Activated CD4-positive, alpha-beta T cell treated with anti-CD3 and anti-CD28 coated beads, Interleukin-2, Interleukin-6, amounts not matched to agents 100 ng/mL and 50 ng/mL, durations not matched to agents 16 hours and 8 hours (primary cell): Measurements from ENCODE around the gene RNF8.
A peak's percentile ranks its signal among the peaks of the same experiment; 100 is the strongest.

Source experiments
- DNase-seq: peaks from one replicate; pipeline ENCODE4 v3.0.0-alpha.2; 2020

RNF8 gene

GRCh38 chr6:37362101-37362828 is 8.5 kb downstream of the RNF8 start:
- DNase-seq: no peak

- DNase-seq: no peak
These were observed 12.0 kb downstream of the RNF8 start for GRCh38 chr6:37365791-37366190.

- no peak for DNase-seq
These were observed 13.1 kb downstream of the RNF8 start for GRCh38 chr6:37366910-37367309.

GRCh38 chr6:37368961-37369320 is 15.2 kb downstream of the RNF8 start:
- DNase-seq: no peak

DNA sequence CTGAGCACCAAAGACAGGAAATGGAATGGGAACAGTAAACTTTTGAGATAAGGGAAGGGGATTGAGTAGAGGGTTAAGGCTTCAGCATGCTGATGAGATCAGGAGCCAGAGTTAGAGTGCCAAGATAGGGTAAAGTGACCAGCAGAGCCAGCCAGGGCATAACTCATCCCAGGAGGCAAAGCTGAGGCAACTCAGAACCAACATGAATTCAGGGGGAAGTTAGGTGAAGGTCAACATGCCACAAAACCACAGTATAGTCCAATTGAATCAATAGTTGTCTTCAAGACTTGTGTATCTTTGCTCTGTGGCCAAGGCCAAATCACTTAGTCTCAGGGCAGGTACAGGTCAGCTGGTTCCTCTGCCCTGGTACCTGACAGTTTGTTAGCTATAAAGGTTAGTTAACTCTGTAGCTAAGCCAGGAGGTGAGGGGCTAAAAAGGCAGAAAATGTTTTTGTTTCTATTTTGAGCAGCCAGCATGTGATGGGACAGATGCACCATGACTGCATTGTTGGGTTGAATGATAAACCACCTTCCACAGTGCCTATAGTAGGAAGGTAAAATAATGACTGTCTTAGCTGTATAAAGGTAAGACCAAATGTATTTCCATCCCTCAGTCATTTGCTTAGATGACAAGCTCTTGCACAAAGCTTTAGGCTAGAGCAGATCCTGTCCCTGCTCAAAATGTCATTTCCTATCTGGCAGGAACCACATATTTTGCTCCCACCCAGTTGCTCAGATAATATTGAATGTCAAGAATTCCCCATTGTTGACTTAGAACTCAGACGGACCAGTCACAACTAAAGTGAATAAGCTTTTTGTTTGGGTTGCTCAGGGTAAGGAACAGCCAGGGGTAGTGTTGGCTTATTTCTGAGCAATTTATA is 15.8 kb downstream of the RNF8 start:
- DNase-seq: no peak

- DNase-seq: no peak
These were observed 17.6 kb downstream of the RNF8 start for GRCh38 chr6:37371154-37372083.

DNA sequence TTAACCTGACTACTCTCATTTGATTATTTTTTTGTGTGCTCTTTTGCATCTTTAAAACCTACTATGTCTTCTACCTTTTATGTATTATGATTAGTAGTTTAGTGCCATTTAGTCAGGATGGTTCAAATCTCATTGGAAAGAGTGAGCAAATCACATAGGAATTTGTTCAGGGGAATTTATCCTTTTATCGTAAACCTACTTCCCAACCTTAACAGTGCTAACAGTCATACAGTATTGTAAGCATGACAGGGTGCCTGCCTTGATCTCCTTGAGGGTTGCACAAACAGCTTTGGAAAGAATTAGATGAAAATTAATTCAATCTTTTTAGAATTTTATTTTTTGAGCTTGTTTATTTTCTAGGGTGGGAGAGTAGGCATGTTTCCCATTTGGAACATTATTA is 18.3 kb downstream of the RNF8 start:
- DNase-seq: no peak

DNA sequence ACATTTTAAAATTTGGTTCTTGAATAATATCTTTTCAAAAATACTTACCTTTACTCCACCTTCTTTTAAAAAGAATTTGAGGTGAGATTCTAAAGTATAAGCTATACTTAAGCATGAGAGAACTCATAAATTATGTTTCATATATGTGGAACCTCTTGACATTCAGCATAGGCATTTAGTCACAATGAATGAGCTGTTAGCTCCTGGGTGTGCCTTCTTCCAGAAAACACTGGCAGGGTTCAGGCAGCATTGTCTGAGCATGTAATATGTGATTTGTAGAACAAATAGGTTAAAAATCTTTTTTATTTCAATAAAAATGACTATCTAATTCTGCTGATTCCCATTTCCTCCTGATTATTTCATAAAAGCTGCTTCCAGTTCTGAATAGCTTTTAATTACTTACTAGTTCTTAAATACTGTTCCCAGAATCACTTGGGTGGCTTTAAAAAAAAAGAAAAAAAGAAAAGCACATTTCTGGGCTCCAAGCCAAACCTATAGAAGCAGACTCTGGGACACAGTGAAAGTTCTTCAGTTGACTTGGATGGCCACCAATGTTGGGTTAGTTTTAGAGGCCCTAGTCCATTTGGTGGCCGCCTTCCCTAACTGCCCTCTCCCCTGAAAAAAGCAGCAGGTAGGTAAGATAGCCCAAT is 20.2 kb downstream of the RNF8 start:
- DNase-seq: no peak

GRCh38 chr6:37375376-37375775 is 21.6 kb downstream of the RNF8 start:
- DNase-seq: no peak

DNA sequence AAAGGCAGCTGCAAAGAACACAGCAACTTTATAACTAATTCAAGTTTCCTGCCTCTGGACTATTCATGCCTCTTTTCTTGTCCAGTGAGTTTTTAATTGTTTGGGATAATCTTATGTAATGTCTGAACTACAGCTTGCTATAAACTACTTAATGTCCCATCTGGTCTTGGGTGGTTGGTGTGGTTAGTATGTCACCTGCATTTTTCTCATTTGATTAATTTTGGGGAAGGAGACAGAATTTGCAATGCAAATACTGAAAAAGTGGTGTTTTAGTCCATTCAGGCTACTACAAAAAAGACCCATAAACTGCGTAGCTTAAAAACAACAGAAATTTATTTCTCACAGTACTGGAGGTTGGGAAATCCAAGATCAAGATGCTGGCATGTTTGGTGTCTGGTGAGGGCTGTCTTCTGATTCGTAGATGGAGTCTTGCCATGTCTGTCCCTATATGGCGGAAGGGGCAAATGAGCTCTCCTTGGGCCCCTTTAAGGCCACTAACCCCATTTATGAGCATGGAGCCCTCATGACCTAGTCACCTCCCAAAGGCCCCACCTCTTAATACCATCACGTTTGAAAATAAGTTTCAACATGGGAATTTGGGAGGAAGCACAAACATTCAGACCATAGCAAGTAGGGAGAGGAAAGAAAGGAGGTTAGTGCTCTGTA is 22.4 kb downstream of the RNF8 start:
- no peak for DNase-seq

DNA sequence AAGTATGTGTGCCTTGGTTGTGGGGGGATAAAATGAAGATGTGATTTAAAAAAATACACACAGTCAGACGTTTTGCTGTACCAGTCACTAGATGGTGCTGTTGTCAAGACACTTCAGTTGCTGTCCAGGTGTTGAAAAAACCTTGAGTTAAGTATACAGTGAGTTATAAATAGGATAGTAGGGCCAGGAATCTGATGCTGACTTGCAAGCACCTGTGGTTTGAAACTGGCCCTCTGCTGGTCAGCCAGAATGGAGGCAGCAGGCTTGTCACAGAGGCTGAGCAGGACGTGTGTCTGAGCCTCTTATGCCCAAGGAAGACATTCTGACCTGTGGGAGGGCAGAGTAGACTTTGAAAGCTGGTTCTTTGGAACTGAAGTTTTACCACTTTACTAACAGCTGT is 27.8 kb downstream of the RNF8 start:
- peak; percentile 45 for DNase-seq

DNA sequence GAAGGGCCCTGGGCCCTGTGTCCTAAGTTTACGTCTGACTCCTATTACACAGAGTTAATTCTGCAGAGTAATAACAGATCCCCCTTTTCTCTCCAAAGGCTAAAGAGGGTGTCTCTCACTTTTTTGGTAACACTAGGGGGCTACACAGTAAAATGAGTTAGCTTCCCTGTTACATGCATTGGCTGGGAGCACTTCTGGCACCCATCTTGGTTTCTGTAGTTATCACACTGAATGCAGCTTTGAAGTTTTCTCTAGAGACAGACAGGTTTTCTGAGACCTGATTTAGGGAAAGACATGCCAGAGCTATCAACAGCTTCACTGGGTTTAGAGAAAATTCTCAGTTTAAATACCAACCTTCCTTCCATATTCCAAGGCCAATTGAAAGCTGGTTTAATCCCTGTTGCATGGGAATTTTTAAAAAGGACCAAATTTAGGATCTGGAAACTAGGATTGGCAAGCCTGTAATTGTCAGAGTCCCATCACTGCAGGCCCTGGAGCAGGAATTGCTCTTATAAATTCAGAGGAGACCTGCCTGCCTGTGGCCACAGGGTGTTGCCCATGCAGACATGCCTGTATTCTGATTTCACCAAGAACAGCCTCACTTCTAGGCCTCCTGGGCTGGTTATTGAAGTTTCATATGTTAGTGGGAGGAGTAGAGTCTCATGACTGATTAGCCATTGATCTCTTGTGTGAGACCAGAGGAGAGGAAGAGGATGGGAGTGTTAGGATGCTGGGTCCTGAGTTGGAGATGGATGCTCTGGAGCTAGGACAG is 29.4 kb downstream of the RNF8 start:
- DNase-seq: no peak

DNA sequence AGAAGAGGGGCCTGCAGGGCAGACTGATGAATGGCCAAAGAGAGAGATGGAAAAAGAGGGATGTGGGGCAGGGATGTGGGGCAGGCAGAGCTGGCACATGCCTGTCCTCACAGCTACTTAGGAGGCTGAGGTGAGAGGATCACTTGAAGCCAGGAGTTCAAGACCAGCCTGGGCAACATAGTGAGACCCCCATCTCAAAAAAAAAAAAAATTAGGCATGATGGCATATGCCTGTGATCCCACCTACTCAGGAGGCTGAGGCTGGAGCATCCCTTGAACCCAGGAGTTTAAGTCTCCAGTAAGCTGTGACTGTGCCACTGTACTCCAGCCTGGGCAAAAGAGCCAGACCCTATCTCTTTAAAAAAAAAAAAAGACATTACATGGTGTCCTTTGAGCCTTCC is 34.8 kb downstream of the RNF8 start:
- DNase-seq: no peak

GRCh38 chr6:37389857-37390256 is 36.1 kb downstream of the RNF8 start:
- DNase-seq: no peak

DNA sequence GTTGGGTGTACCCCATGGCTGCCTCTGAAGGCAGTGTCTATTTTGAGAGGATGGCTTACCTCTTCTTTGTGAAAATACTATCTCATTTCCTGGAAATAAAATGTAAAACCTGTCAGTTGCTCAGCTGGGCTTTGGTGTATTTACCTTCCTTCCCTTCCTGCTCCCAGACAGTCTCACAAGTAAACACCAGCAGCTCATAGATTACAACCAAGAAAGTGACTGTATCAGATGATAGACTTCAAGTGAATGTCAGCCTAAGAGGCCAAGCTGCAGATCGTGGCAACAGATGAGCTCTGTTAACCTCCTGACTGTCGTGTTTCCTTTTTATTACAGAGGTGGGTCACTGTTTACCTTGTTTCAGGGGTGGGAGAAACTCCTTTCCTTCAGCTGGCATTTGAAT is 37.3 kb downstream of the RNF8 start:
- no peak for DNase-seq

- no peak for DNase-seq
These were observed 39.0 kb downstream of the RNF8 start for GRCh38 chr6:37392821-37393220.

DNA sequence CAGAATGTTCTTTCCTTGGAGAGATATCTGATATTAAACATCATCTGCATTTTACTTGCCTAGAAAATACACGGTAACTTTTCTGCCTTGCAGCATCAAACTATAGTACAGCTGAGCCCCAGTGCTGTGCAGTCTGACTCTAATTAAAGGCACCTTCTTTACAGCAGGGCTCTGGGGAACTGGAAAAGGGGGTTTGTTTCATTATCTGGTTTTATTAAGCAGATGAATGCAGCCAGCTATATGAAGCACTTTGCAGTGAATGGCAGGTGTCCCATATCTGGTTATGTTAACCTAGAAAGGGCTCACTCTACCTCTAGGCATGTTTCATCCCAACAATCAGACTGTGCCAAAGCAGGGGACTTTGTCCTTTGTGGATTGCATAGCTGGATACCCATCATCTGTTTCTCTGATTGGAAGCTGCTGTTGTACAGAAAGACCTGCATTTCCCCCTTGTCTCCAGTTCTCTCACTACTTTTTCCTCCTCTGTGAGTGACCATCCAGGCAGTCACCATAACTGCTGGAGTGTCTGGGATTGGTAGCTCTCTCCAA is 39.7 kb downstream of the RNF8 start:
- no peak for DNase-seq

DNA sequence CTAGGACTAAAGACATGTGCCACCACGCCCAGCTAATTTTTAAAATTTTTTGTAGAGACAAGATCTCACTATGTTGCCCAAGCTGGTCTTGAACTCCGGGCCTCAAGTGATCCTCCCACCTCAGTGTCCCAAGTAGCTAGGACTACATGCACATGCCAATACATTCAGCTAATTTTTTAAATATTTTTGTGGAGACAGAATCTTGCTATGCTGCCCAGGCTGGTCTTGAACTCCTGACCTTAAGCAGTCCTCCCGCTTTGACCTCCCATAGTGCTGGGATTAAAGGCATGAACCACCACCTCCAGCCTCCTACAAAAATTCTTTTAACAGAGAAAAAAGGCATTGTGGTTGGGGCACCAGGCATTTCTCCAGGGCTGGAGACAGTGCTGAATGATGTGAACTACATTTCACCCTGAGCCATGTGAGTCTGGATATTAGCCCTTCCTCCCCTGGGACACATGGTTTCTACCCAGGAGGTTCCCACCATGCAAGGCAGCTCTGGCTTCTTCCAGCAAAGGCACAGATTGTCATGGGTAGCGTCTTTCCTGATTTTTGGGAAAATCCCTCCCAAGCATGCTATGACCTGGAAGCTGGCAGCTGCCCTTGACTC is 42.9 kb downstream of the RNF8 start:
- DNase-seq: no peak

DNA sequence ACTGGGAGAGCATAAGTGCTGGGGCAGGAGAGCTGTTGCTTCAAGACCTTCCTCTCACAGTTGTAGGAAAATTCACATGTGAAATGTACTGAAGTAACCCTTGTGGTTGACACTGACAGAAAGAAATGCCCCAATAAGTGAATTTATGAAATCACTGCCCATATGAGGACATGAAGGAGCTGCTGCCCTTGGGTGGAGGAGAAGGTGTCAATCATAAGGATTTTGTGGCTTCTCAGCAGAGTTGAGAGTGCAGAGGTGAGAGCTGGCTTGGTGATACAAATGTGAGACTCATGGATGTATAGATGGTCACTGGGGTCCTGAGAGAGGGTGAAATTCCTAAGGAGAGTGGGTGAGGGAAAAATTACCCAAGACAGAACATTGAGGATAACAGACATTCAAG is 45.3 kb downstream of the RNF8 start:
- no peak for DNase-seq

DNA sequence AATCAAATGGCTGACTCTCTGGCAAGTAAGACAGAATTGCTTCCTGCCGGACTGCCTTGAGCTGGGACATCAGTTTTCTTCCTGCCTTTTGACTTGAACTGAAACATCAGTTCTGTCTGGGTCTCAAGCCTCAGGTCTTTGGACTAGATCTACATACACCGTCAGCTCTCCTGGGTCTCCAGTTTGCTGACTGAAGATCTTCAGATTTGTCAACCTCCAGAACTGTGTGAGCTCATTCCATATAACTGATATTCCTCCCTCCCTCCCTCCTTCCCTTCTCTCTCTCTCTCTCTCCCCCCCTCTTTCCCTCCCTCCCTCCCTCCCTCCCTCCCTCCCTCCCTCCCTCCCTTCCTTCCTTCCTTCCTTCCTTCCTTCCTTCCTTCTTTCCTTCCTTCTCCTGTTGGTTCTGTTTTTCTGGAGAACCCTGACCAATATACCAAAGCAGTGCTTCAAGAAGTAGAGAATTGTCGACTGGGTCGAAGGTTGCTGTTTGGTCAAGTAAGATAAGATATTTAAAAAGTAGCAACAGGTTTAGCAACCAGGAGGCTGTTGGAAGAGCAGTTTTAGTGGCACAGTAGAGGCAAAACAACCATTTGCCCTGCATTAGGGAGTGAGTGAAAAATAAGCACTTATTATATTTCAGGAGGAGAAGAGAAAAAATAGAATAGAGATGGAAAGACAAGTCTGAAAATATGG is 46.2 kb downstream of the RNF8 start:
- DNase-seq: no peak
